ENCODE measurements around the gene MAGI1. TPM values are rescaled to one million over a fixed set of nuclear protein-coding genes. Genes with fewer than 3 reads are reported as not detected.
A peak's percentile ranks its signal among the peaks of the same experiment; 100 is the strongest.

The MAGI1 gene
- total and polyA plus RNA-seq, 5 donors, result 15.8 to 38.3 (median 32.8) TPM

GRCh38 chr3:65600888-65601287, 437.8 kb downstream of the MAGI1 start:
- Histone ChIP-seq H3K27me3 (ENCODE audit: control insufficient read depth, insufficient read depth) (no peaks in the 10 kb centered on the region), H3K4me1 (ENCODE audit: control insufficient read depth, insufficient read depth, low read length) (peaks cover 1% of the 10 kb centered on the region), H3K9me3 (ENCODE audit: control insufficient read depth, low read length) (no peaks in the 10 kb centered on the region), H3K27ac (ENCODE audit: low read length) (no peak overlapping the region), H3K4me3 (ENCODE audit: low read length) (no peak overlapping the region)
- WGBS, result 93% methylated on average over 2 of the region's 2 CpGs
- intact Hi-C loops (cut with DNase I), result no loop called here
- DNase-seq, result no peak
- ATAC-seq, result no peak

GRCh38 chr3:65597952-65598413, 440.7 kb downstream of the MAGI1 start:
- ATAC-seq (peak; percentile 42 to 70), DNase-seq (peak in 1 of 3 donors; percentile 42)
- intact Hi-C loops (cut with DNase I), result no loop called here
- WGBS, result 22% methylated on average over 20 of the region's 20 CpGs
- Histone ChIP-seq H3K4me3 (ENCODE audit: low read length) (peak overlapping the region; percentile 60), H3K27ac (ENCODE audit: low read length) (no peak overlapping the region), H3K27me3 (ENCODE audit: control insufficient read depth, insufficient read depth) (no peaks in the 10 kb centered on the region), H3K4me1 (ENCODE audit: control insufficient read depth, insufficient read depth, low read length) (no peaks in the 10 kb centered on the region), H3K9me3 (ENCODE audit: control insufficient read depth, low read length) (no peaks in the 10 kb centered on the region)

- Histone ChIP-seq H3K4me3 (ENCODE audit: low read length) (peak overlapping the region; percentile 60), H3K27me3 (ENCODE audit: control insufficient read depth, insufficient read depth) (no peaks in the 10 kb centered on the region), H3K9me3 (ENCODE audit: control insufficient read depth, low read length) (no peaks in the 10 kb centered on the region), H3K4me1 (ENCODE audit: control insufficient read depth, insufficient read depth, low read length) (no peaks in the 10 kb centered on the region), H3K27ac (ENCODE audit: low read length) (no peak overlapping the region)
- WGBS, result 3% methylated on average over 34 of the region's 34 CpGs
- ATAC-seq, result peak; percentile 63 to 74
- peak; percentile 14 to 61 (median 50) for DNase-seq
- intact Hi-C loops (cut with DNase I), result no loop called here
These were observed 441.3 kb downstream of the MAGI1 start for GRCh38 chr3:65597226-65597951.

- no peaks in the 10 kb centered on the region for H3K27me3 ChIP-seq (ENCODE audit: control insufficient read depth, insufficient read depth)
- intact Hi-C loops (cut with DNase I), result no loop called here
- H3K27ac ChIP-seq (ENCODE audit: low read length), result no peak overlapping the region
- H3K9me3 ChIP-seq (ENCODE audit: control insufficient read depth, low read length), result no peaks in the 10 kb centered on the region
- ATAC-seq (peak in 1 of 2 donors; percentile 26), DNase-seq (peak in 1 of 3 donors; percentile 35)
- no peaks in the 10 kb centered on the region for H3K4me1 ChIP-seq (ENCODE audit: control insufficient read depth, insufficient read depth, low read length)
- H3K4me3 ChIP-seq (ENCODE audit: low read length), result peak overlapping the region; percentile 60
- 18% methylated on average over 13 of the region's 13 CpGs for WGBS
These were observed 442.0 kb downstream of the MAGI1 start for GRCh38 chr3:65596571-65597225.

- Histone ChIP-seq H3K27me3 (ENCODE audit: control insufficient read depth, insufficient read depth) (no peaks in the 10 kb centered on the region), H3K27ac (ENCODE audit: low read length) (no peak overlapping the region), H3K4me1 (ENCODE audit: control insufficient read depth, insufficient read depth, low read length) (no peaks in the 10 kb centered on the region), H3K4me3 (ENCODE audit: low read length) (no peak overlapping the region), H3K9me3 (ENCODE audit: control insufficient read depth, low read length) (no peaks in the 10 kb centered on the region)
- 62% methylated on average over 5 of the region's 5 CpGs for WGBS
- ATAC-seq, result no peak
- no peak for DNase-seq
- intact Hi-C loops (cut with DNase I), result no loop called here
These were observed 442.8 kb downstream of the MAGI1 start for GRCh38 chr3:65596029-65596300.

- no peaks in the 10 kb centered on the region for H3K27me3 ChIP-seq (ENCODE audit: control insufficient read depth, insufficient read depth)
- DNase-seq (no peak), ATAC-seq (no peak)
- H3K4me3 ChIP-seq (ENCODE audit: low read length), result no peak overlapping the region
- intact Hi-C loops (cut with DNase I), result no loop called here
- H3K27ac ChIP-seq (ENCODE audit: low read length), result no peak overlapping the region
- H3K9me3 ChIP-seq (ENCODE audit: control insufficient read depth, low read length), result no peaks in the 10 kb centered on the region
- no peaks in the 10 kb centered on the region for H3K4me1 ChIP-seq (ENCODE audit: control insufficient read depth, insufficient read depth, low read length)
- 63% methylated on average over 8 of the region's 8 CpGs for WGBS
These were observed 443.3 kb downstream of the MAGI1 start for GRCh38 chr3:65595222-65596028.

GRCh38 chr3:65593780-65594752, 444.7 kb downstream of the MAGI1 start:
- no peaks in the 10 kb centered on the region for H3K9me3 ChIP-seq (ENCODE audit: control insufficient read depth, low read length)
- WGBS, result 88% methylated on average over 4 of the region's 4 CpGs
- no peak for DNase-seq
- ATAC-seq, result no peak
- intact Hi-C loops (cut with DNase I), result no loop called here
- H3K27me3 ChIP-seq (ENCODE audit: control insufficient read depth, insufficient read depth), result no peaks in the 10 kb centered on the region
- no peak overlapping the region for H3K27ac ChIP-seq (ENCODE audit: low read length)
- H3K4me1 ChIP-seq (ENCODE audit: control insufficient read depth, insufficient read depth, low read length), result no peaks in the 10 kb centered on the region
- H3K4me3 ChIP-seq (ENCODE audit: low read length), result no peak overlapping the region

GRCh38 chr3:65591313-65591712, 447.4 kb downstream of the MAGI1 start:
- Histone ChIP-seq H3K4me1 (ENCODE audit: control insufficient read depth, insufficient read depth, low read length) (no peaks in the 10 kb centered on the region), H3K4me3 (ENCODE audit: low read length) (no peak overlapping the region), H3K9me3 (ENCODE audit: control insufficient read depth, low read length) (no peaks in the 10 kb centered on the region), H3K27ac (ENCODE audit: low read length) (no peak overlapping the region), H3K27me3 (ENCODE audit: control insufficient read depth, insufficient read depth) (no peaks in the 10 kb centered on the region)
- ATAC-seq (no peak), DNase-seq (no peak)
- intact Hi-C loops (cut with DNase I), result no loop called here
- WGBS, result 84% methylated on average over 3 of the region's 3 CpGs

GRCh38 chr3:65588884-65589283, 449.8 kb downstream of the MAGI1 start:
- peaks cover 1% of the 10 kb centered on the region for H3K4me1 ChIP-seq (ENCODE audit: control insufficient read depth, insufficient read depth, low read length)
- intact Hi-C loops (cut with DNase I), result no loop called here
- 94% methylated on average over 3 of the region's 3 CpGs for WGBS
- no peak overlapping the region for H3K4me3 ChIP-seq (ENCODE audit: low read length)
- no peak overlapping the region for H3K27ac ChIP-seq (ENCODE audit: low read length)
- ATAC-seq (no peak), DNase-seq (no peak)
- no peaks in the 10 kb centered on the region for H3K27me3 ChIP-seq (ENCODE audit: control insufficient read depth, insufficient read depth)
- no peaks in the 10 kb centered on the region for H3K9me3 ChIP-seq (ENCODE audit: control insufficient read depth, low read length)

- Histone ChIP-seq H3K27me3 (ENCODE audit: control insufficient read depth, insufficient read depth) (no peaks in the 10 kb centered on the region), H3K4me1 (ENCODE audit: control insufficient read depth, insufficient read depth, low read length) (peaks cover 1% of the 10 kb centered on the region), H3K4me3 (ENCODE audit: low read length) (no peak overlapping the region), H3K27ac (ENCODE audit: low read length) (no peak overlapping the region), H3K9me3 (ENCODE audit: control insufficient read depth, low read length) (no peaks in the 10 kb centered on the region)
- 77% methylated on average over 12 of the region's 12 CpGs for WGBS
- intact Hi-C loops (cut with DNase I), result no loop called here
- no peak for DNase-seq
- ATAC-seq, result no peak
These were observed 450.9 kb downstream of the MAGI1 start for GRCh38 chr3:65587650-65588439.

Data from right cardiac atrium (tissue), 5 donors.